ENCODE results near the gene HESX1. TPM values are rescaled to one million over a fixed set of nuclear protein-coding genes. Genes with fewer than 3 reads are reported as not detected.

HESX1 gene
- not detected in 2 replicates for total RNA-seq

DNA sequence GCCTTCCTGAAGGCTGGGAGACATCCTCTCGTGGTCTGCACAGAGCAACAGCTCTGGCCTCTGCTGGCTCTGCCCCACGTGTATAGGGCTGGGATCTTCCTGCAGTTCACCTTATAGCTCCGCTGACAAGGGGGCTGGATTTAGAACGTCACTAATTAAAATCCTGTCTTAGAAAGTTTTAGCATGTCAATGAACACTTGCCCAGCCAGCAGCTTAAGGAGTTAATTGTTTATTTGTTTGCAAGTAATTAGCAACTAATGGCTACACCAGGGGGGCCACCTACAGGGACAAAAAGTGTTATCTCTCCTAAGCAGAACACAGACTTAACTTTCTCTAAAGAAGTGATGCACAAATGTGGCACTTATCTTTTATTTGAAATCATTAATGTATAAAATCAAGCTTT is at the start of gene HESX1:
TSS of gene HESX1 (minus strand) at position 84 of the 403 bp plus-strand sequence. CDS start at position 24, 60 bp downstream.

GRCh38 chr3:57227204-57227929 is 27.6 kb upstream of the HESX1 start, which contains the start of gene APPL1:
Gene APPL1, plus strand, starts transcription at chr3:57227729. Its CDS starts 155 bp downstream, at chr3:57227884.

GRCh38 chr3:57164657-57165573 is 34.9 kb downstream of the HESX1 start, which contains the start of gene IL17RD:
Gene IL17RD, minus strand, starts transcription at chr3:57165353. Its CDS starts 67 bp downstream, at chr3:57165286.

Other genes starting within 250 kb of the HESX1 start
- gene SPATA12, start 139.3 kb downstream of the HESX1 start, total RNA-seq, result not detected in 2 replicates
- gene IL17RD, start 34.6 kb downstream of the HESX1 start, total RNA-seq, result 5.4 and 27.3 TPM in 2 replicates
- gene APPL1, start 27.8 kb upstream of the HESX1 start, total RNA-seq, result 20.3 and 26.7 TPM in 2 replicates
- 0.23 TPM in 1 of 2 replicates, not detected in the other for gene ASB14, start 92.7 kb upstream of the HESX1 start, total RNA-seq